MM.1S (cell line): ENCODE measurements around the gene GNRH2.

ENCODE experiments used
- DNase-seq: peaks from one replicate; pipeline ENCODE4 v3.0.0-alpha.2; 2015
- H2AFZ ChIP-seq: fragments of 300-600 bp; sonication (generic); 2 replicates; pipeline ENCODE4 v1.6.0; 2016; ENCODE audit warnings: antibody characterized with exemption, low read length
- H3F3A ChIP-seq: fragments of 300-600 bp; sonication (generic); 2 replicates; pipeline ENCODE4 v1.6.1; 2016; ENCODE audit warnings: mild to moderate bottlenecking, antibody characterized with exemption, low read length, moderate library complexity, mixed read lengths; ENCODE audit not compliant: insufficient read depth
- H3K27ac ChIP-seq: fragments of 300-600 bp; sonication (generic); 2 replicates; pipeline ENCODE4 v1.5.1; 2016; ENCODE audit warnings: mild to moderate bottlenecking, low read length
- H3K27me3 ChIP-seq: fragments of 300-600 bp; sonication (generic); replicated peaks from 2 replicates; pipeline ENCODE4 v1.6.0; 2016; ENCODE audit warnings: low read length; ENCODE audit not compliant: insufficient read depth
- H3K36me3 ChIP-seq: fragments of 300-600 bp; sonication (generic); replicated peaks from 2 replicates; pipeline ENCODE4 v1.6.1; 2016; ENCODE audit warnings: mild to moderate bottlenecking, low read length, mixed read lengths; ENCODE audit not compliant: insufficient read depth
- H3K4me1 ChIP-seq: fragments of 300-600 bp; sonication (generic); 2 replicates; pipeline ENCODE4 v1.6.1; 2016; ENCODE audit warnings: low read length, mixed read lengths
- H3K4me2 ChIP-seq: fragments of 300-600 bp; sonication (generic); 2 replicates; pipeline ENCODE4 v1.6.0; 2016; ENCODE audit warnings: low read depth, low read length
- H3K4me3 ChIP-seq: fragments of 300-600 bp; sonication (generic); 2 replicates; pipeline ENCODE4 v1.5.1; 2016; ENCODE audit warnings: low read length, mixed read lengths
- H3K79me2 ChIP-seq: fragments of 300-600 bp; sonication (generic); 2 replicates; pipeline ENCODE4 v1.6.1; 2016; ENCODE audit warnings: mixed run types, low read length, mixed read lengths
- H3K9ac ChIP-seq: fragments of 300-600 bp; sonication (generic); 2 replicates; pipeline ENCODE4 v1.6.1; 2016; ENCODE audit warnings: low read length, mixed read lengths
- H3K9me2 ChIP-seq: fragments of 300-600 bp; sonication (generic); replicated peaks from 2 replicates; pipeline ENCODE4 v1.6.1; 2016; ENCODE audit warnings: mild to moderate bottlenecking, low read length, mixed read lengths; ENCODE audit not compliant: insufficient read depth
- H3K9me3 ChIP-seq: fragments of 300-600 bp; sonication (generic); replicated peaks from 2 replicates; pipeline ENCODE4 v1.6.1; 2016; ENCODE audit warnings: mild to moderate bottlenecking, low read length, mixed read lengths; ENCODE audit not compliant: insufficient read depth
- H4K20me1 ChIP-seq: fragments of 300-600 bp; sonication (generic); 2 replicates; pipeline ENCODE4 v1.6.1; 2016; ENCODE audit warnings: mild to moderate bottlenecking, low read length, moderate library complexity, mixed read lengths; ENCODE audit not compliant: insufficient read depth
- EZH2 ChIP-seq: fragments of 300-600 bp; sonication (generic); optimal IDR thresholded peaks from 2 replicates; pipeline ENCODE3; 2017; ENCODE audit warnings: low read depth, mild to moderate bottlenecking, antibody characterized with exemption, low read length, mixed read lengths
- EZH2phosphoT487 ChIP-seq: fragments of 300-600 bp; sonication (generic); IDR thresholded peaks from 2 replicates; pipeline ENCODE4 v1.6.1; 2018; ENCODE audit warnings: antibody characterized with exemption, low read length
- TF ChIP-seq, protein P1 (sequence below): fragments of 300-600 bp; sonication (generic); IDR thresholded peaks from 2 replicates; pipeline ENCODE4 v1.5.1; 2016; ENCODE audit warnings: antibody characterized with exemption, low read length, mixed read lengths

GNRH2 gene

DNA sequence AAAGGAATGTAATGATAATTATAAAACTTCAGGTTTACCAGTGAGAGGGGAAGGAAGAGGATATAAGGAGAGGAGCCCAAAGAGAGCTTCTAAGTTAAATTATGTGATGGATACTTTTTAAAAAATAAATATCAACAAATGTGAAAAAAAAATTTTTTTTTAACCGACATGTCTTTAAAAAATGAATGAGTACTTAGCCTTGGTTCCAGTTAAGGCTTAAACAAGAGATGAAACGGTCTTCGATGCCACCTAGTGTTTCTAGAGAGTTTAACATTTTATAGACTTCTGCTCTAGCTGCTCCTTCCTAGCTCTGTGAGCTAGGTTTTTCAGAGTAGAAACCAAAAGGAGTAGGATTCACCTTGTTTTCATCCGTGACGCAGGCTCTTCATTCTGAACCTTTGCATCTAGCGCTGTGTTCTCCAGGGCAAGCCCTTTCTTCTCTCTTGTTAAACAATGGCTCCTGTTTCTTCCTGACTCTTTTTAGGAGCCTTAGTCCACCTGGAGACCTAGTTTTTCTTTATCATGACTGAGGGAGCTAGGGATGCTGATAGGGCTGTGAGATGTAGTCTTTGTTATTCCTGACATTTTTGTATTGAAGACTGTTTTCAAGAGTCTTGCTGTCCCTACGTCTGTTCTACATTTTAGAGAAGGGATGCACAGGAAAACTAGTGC lies 42.4 kb upstream of the GNRH2 start:
- TF ChIP-seq EZH2phosphoT487, result no peak
- TF ChIP-seq, protein P1, sequence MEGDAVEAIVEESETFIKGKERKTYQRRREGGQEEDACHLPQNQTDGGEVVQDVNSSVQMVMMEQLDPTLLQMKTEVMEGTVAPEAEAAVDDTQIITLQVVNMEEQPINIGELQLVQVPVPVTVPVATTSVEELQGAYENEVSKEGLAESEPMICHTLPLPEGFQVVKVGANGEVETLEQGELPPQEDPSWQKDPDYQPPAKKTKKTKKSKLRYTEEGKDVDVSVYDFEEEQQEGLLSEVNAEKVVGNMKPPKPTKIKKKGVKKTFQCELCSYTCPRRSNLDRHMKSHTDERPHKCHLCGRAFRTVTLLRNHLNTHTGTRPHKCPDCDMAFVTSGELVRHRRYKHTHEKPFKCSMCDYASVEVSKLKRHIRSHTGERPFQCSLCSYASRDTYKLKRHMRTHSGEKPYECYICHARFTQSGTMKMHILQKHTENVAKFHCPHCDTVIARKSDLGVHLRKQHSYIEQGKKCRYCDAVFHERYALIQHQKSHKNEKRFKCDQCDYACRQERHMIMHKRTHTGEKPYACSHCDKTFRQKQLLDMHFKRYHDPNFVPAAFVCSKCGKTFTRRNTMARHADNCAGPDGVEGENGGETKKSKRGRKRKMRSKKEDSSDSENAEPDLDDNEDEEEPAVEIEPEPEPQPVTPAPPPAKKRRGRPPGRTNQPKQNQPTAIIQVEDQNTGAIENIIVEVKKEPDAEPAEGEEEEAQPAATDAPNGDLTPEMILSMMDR, result peak; percentile 54
- no peak for TF ChIP-seq EZH2
- no peak overlapping the region for H3K27ac ChIP-seq
- no peak overlapping the region for H2AFZ ChIP-seq
- H4K20me1 ChIP-seq, result no peaks in the 10 kb centered on the region
- H3F3A ChIP-seq, result no peaks in the 10 kb centered on the region
- no peaks in the 10 kb centered on the region for H3K27me3 ChIP-seq
- DNase-seq, result peak; percentile 67
- H3K4me1 ChIP-seq, result no peaks in the 10 kb centered on the region
- no peak overlapping the region for H3K4me2 ChIP-seq
- no peaks in the 10 kb centered on the region for H3K9me3 ChIP-seq
- no peak overlapping the region for H3K4me3 ChIP-seq
- H3K36me3 ChIP-seq, result no peaks in the 10 kb centered on the region
- H3K9ac ChIP-seq, result no peak overlapping the region
- H3K9me2 ChIP-seq, result no peaks in the 10 kb centered on the region
- no peaks in the 10 kb centered on the region for H3K79me2 ChIP-seq

DNA sequence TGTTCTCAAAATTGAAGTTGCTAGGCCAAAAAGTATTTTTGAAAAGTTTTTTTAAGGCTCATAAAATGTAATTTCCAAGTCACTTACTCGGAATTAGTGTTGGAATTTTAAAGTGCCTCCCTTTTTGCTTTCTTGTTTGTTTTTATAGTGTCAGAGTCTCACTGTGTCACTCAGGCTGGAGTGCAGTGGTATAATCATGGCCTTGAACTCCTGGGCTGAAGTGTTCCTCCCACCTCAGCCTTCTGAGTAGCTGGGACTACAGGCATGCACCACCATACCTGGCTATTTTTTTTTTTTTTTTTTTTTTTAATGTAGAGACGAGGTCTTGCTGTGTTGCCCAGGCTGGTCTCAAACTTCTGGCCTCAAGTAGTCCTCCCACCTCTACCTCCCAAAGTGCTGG lies 40.0 kb upstream of the GNRH2 start:
- no peak for DNase-seq
- Histone ChIP-seq H3K9me3 (no peaks in the 10 kb centered on the region), H4K20me1 (no peaks in the 10 kb centered on the region), H3K4me1 (no peaks in the 10 kb centered on the region), H3K4me3 (no peak overlapping the region), H3K9ac (no peak overlapping the region), H3K9me2 (no peaks in the 10 kb centered on the region), H3K4me2 (no peak overlapping the region), H3K27me3 (no peaks in the 10 kb centered on the region), H3K27ac (no peak overlapping the region), H3K79me2 (no peaks in the 10 kb centered on the region), H3F3A (no peaks in the 10 kb centered on the region), H3K36me3 (peaks cover 4% of the 10 kb centered on the region; the same call in 1 of the 2 replicates), H2AFZ (no peak overlapping the region)
- no peak for TF ChIP-seq EZH2

DNA sequence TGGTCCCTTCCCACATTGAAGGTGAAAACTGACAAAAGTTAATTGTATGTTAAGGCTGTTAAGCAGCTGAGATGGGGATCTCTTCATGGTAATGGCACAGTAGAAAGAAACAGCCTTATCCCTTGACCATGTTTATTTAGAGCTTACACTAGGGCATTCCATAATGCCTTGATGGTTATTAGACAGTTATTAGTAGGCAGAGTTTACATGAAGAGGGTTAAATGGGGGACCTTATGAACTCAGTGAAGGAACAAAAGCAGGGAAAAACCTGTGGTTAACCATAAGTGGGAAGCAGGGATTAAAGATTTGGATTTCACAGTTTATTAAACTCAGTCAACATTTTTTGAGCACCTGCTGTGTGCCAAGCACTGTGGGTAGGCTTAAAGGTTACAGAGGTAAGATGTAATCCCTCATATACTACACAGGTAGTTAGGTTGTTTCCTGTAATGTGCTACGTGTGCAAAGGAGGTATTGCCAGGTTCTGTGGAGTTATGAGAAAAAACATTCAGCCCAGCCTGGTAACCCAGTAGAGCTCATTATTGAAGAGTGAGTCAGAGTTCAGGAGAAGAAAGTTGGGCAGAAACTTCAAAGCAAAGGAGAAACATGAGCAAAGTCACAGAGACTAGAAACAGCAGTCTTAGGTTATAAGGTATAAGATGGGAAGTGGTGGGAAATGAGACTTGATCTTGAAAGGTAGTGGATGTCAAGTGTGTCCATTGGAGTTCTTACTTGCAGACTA lies 32.3 kb upstream of the GNRH2 start:
- H4K20me1 ChIP-seq, result no peaks in the 10 kb centered on the region
- DNase-seq, result no peak
- no peaks in the 10 kb centered on the region for H3K4me1 ChIP-seq
- no peak overlapping the region for H2AFZ ChIP-seq
- no peaks in the 10 kb centered on the region for H3F3A ChIP-seq
- H3K9me2 ChIP-seq, result no peaks in the 10 kb centered on the region
- no peaks in the 10 kb centered on the region for H3K9me3 ChIP-seq
- H3K4me3 ChIP-seq, result no peak overlapping the region
- TF ChIP-seq EZH2phosphoT487, result no peak
- no peak for TF ChIP-seq EZH2
- TF ChIP-seq, protein P1, result no peak
- no peak overlapping the region for H3K4me2 ChIP-seq
- H3K27me3 ChIP-seq, result no peaks in the 10 kb centered on the region
- no peak overlapping the region for H3K27ac ChIP-seq
- no peak overlapping the region for H3K9ac ChIP-seq
- H3K36me3 ChIP-seq, result peaks cover 4% of the 10 kb centered on the region; the same call in 1 of the 2 replicates
- no peaks in the 10 kb centered on the region for H3K79me2 ChIP-seq

DNA sequence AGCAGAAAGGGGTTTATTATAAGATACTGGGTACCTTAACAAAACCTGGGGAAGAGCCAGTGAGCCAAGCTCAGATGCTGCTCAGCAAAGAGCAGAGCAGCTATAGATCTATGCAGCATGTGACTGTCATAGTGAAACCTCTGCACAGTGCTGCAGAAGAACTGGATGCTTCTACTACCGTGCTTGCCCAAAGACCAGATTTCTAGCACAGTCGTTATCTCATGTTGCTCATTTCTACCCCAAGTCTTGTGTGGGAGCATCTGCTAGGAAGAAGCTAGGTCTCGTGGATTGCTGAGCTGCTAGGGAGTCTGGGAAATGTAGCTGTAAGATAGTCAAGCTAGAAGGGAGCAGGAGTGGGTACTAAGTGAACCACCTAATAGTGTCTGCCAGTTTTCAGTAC lies 31.7 kb upstream of the GNRH2 start:
- no peak overlapping the region for H3K4me2 ChIP-seq
- no peak for DNase-seq
- H3K79me2 ChIP-seq, result no peaks in the 10 kb centered on the region
- peaks cover 4% of the 10 kb centered on the region; the same call in 1 of the 2 replicates for H3K36me3 ChIP-seq
- H2AFZ ChIP-seq, result no peak overlapping the region
- no peaks in the 10 kb centered on the region for H3K27me3 ChIP-seq
- H3K4me1 ChIP-seq, result no peaks in the 10 kb centered on the region
- no peaks in the 10 kb centered on the region for H3F3A ChIP-seq
- TF ChIP-seq, protein P1, result no peak
- TF ChIP-seq EZH2phosphoT487, result no peak
- TF ChIP-seq EZH2, result no peak
- H3K9me2 ChIP-seq, result no peaks in the 10 kb centered on the region
- H3K9ac ChIP-seq, result no peak overlapping the region
- no peaks in the 10 kb centered on the region for H4K20me1 ChIP-seq
- no peak overlapping the region for H3K4me3 ChIP-seq
- H3K27ac ChIP-seq, result no peak overlapping the region
- H3K9me3 ChIP-seq, result no peaks in the 10 kb centered on the region
